Right lobe of liver (tissue), 6 donors: ENCODE measurements around the gene SULT4A1. TPM values are rescaled to one million over a fixed set of nuclear protein-coding genes. Genes with fewer than 3 reads are reported as not detected.

Source experiments
- ATAC-seq, 4 donors: fragments of 200-7000 bp; cut with Tn5 transposase; one replicate each; pipeline ENCODE4 v1.9.1; 2020; ENCODE audit warnings: mild to moderate bottlenecking in 4 of 4, moderate library complexity in 4 of 4
- DNase-seq, 3 donors: peaks; one replicate each; pipeline ENCODE4 v3.0.0-alpha.2; 2020
- H3K27ac ChIP-seq, 3 donors: fragments of 200-600 bp; one replicate each; pipeline ENCODE4 v1.8.0; 2022
- H3K27me3 ChIP-seq, 2 donors: fragments of 200-600 bp; one replicate each; pipeline ENCODE4 v1.8.0; 2022
- H3K36me3 ChIP-seq, 4 donors: fragments of 200-600 bp; sonication (generic) in 1 of 4; one replicate each; pipeline versions ENCODE4 v1.5.1 to v1.8.0; 2017 to 2022; ENCODE audit warnings: control low read depth in 1 of 4
- H3K4me1 ChIP-seq, 4 donors: fragments of 200-600 bp; sonication (generic) in 1 of 4; one replicate each; pipeline versions ENCODE4 v1.5.1 to v1.8.0; 2017 to 2022; ENCODE audit warnings: control low read depth in 1 of 4
- H3K4me3 ChIP-seq, 3 donors: fragments of 200-600 bp; one replicate each; pipeline ENCODE4 v1.8.0; 2022
- H3K9me3 ChIP-seq, 4 donors: fragments of 200-600 bp; sonication (generic) in 1 of 4; one replicate each; pipeline versions ENCODE4 v1.5.1 to v1.8.0; 2017 to 2022; ENCODE audit warnings: control low read depth in 1 of 4
- POLR2A ChIP-seq: fragments of 450-650 bp; IDR thresholded peaks from one replicate; pipeline ENCODE4 v1.6.1; 2017; ENCODE audit warnings: antibody characterized with exemption, mild to moderate bottlenecking
- WGBS: methylation state at CpG from one replicate; pipeline ENCODE4 v1.1.6; 2018; ENCODE audit warnings: low coverage, low lambda C conversion rate; ENCODE audit not compliant: insufficient coverage; ENCODE audit errors: missing lambda C conversion rate; 5-methylcytosine and 5-hydroxymethylcytosine counted together
- intact Hi-C, 2 donors: fragments of 100-400 bp; cut with DNase I; formaldehyde crosslinking; loops; one replicate each; pipeline versions ENCODE4 v1.11.2 to v1.14.1; 2022
- total RNA-seq, 6 experiments: library from RNA; depleted of rRNA in 2 of 6; stranded (reverse); fragments of >200 nt in 2 of 6; fragmentation: NEBNext Ultra II Directional in 3 of 6; extraction: Animal tissue kit (Norgen Biotek cat#: 25700) in 3 of 6; gene quantifications; one replicate each; pipeline versions ENCODE4 v1.1.0 to v1.2.4, GENCODE V29; 2016 to 2023
- TF ChIP-seq, protein P1 (sequence below), 4 donors: fragments of 200-600 bp in 3 of 4; fragments of 450-650 bp in 1 of 4; IDR thresholded peaks; one replicate each; pipeline versions ENCODE4 v1.5.1 to v1.8.0; 2016 to 2022; ENCODE audit warnings: antibody characterized with exemption in 4 of 4, mild to moderate bottlenecking in 2 of 4
- donor health status: DM: no; HTN: yes; CAD: no.
- donor health status: DM: no; HTN: no; CAD: no.
- donor health status: DM: no; HTN: no; CAD: no.
- donor health status: DM: no; HTN: yes; CAD: no.
- donor health status: DM: no; HTN: yes; CAD: no.

SULT4A1 gene
- total RNA-seq, 6 experiments from 2014 or later = 0.09 to 0.20 (median 0.15) TPM; not detected in 2

GRCh38 chr22:43858156-43858895 is 4.0 kb downstream of the SULT4A1 start:
- ATAC-seq (no peak), DNase-seq (peak in 1 of 3 donors; percentile 22)
- Histone ChIP-seq H3K4me1 (peaks cover 0 to 5% (median 0%) of the 10 kb centered on the region in 4 donors), H3K36me3 (no peaks in the 10 kb centered on the region), H3K4me3 (no peak overlapping the region), H3K9me3 (no peaks in the 10 kb centered on the region), H3K27ac (no peak overlapping the region), H3K27me3 (peaks cover 0 to 15% of the 10 kb centered on the region in 2 donors)
- TF ChIP-seq, protein P1, sequence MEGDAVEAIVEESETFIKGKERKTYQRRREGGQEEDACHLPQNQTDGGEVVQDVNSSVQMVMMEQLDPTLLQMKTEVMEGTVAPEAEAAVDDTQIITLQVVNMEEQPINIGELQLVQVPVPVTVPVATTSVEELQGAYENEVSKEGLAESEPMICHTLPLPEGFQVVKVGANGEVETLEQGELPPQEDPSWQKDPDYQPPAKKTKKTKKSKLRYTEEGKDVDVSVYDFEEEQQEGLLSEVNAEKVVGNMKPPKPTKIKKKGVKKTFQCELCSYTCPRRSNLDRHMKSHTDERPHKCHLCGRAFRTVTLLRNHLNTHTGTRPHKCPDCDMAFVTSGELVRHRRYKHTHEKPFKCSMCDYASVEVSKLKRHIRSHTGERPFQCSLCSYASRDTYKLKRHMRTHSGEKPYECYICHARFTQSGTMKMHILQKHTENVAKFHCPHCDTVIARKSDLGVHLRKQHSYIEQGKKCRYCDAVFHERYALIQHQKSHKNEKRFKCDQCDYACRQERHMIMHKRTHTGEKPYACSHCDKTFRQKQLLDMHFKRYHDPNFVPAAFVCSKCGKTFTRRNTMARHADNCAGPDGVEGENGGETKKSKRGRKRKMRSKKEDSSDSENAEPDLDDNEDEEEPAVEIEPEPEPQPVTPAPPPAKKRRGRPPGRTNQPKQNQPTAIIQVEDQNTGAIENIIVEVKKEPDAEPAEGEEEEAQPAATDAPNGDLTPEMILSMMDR (IDR thresholded peaks at IDR 0.05) = no peak
- TF ChIP-seq POLR2A = no peak
- intact Hi-C loops = no loop called here
- WGBS = 45% methylated on average over 7 of the region's 11 CpGs

- H3K36me3 ChIP-seq = no peaks in the 10 kb centered on the region
- H3K4me3 ChIP-seq = no peak overlapping the region
- no peak overlapping the region for H3K27ac ChIP-seq
- H3K27me3 ChIP-seq = peaks cover 0 to 10% of the 10 kb centered on the region in 2 donors
- no peak for ATAC-seq
- DNase-seq = no peak
- H3K9me3 ChIP-seq = no peaks in the 10 kb centered on the region
- intact Hi-C loops = no loop called here
- H3K4me1 ChIP-seq = no peaks in the 10 kb centered on the region
- TF ChIP-seq POLR2A = no peak
- TF ChIP-seq, protein P1 (IDR thresholded peaks at IDR 0.05) = no peak
Measured at GRCh38 chr22:43857367-43857766, 4.9 kb downstream of the SULT4A1 start.

- no peak overlapping the region for H3K27ac ChIP-seq
- no peaks in the 10 kb centered on the region for H3K9me3 ChIP-seq
- H3K4me3 ChIP-seq = no peak overlapping the region
- no peak for ATAC-seq
- no peaks in the 10 kb centered on the region for H3K4me1 ChIP-seq
- TF ChIP-seq, protein P1 (IDR thresholded peaks at IDR 0.05) = no peak
- TF ChIP-seq POLR2A = no peak
- WGBS = 75% methylated on average over 2 of the region's 4 CpGs
- H3K36me3 ChIP-seq = no peaks in the 10 kb centered on the region
- intact Hi-C loops = no loop called here
- DNase-seq = no peak
- H3K27me3 ChIP-seq = no peaks in the 10 kb centered on the region
Measured at GRCh38 chr22:43855431-43855830, 6.9 kb downstream of the SULT4A1 start.

GRCh38 chr22:43854786-43855271 is 7.5 kb downstream of the SULT4A1 start:
- ATAC-seq (no peak), DNase-seq (peak in 1 of 3 donors; percentile 29)
- Histone ChIP-seq H3K27ac (no peak overlapping the region), H3K9me3 (no peaks in the 10 kb centered on the region), H3K27me3 (no peaks in the 10 kb centered on the region), H3K4me3 (no peak overlapping the region), H3K4me1 (no peaks in the 10 kb centered on the region), H3K36me3 (no peaks in the 10 kb centered on the region)
- WGBS = no CpG with 5 or more reads among the region's 13 CpGs
- intact Hi-C loops = no loop called here
- TF ChIP-seq, protein P1 (IDR thresholded peaks at IDR 0.05) = no peak
- no peak for TF ChIP-seq POLR2A
